ENCODE results near the gene IRF1. TPM values are rescaled to one million over a fixed set of nuclear protein-coding genes. Genes with fewer than 3 reads are reported as not detected.

Gene IRF1
- total and polyA plus RNA-seq, 2 of the 8 experiments (the other 6 are each of a cell fraction or from before 2014, with no cell fraction given): 4.0 to 8.5 TPM

DNA sequence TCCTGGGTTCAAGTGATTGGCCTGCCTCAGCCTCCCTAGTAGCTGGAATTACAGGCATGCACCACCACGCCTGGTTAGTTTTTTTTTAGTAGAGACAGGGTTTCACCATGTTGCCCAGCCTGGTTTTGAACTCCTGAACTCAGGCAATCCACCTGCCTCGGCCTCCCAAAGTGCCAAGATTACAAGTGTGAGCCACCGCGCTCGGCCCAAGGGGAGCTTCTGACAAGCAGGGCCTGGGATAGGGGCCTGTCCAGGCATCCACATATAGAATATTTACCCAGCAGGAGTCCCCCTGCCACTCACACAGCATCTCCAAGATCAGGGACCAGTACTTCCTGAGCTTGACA, 10.1 kb downstream of the IRF1 start:
- H3K79me2 ChIP-seq (ENCODE audit: control insufficient read depth in 1 of 2, insufficient read depth in 2 of 2, low read length in 2 of 2): no peaks in the 10 kb centered on the region
- no peak overlapping the region for H3K27ac ChIP-seq (ENCODE audit: low read depth, low read length)
- no peaks in the 10 kb centered on the region for H3K27me3 ChIP-seq (replicated peaks in 1 of 4; ENCODE audit: control insufficient read depth in 3 of 4, extremely low read depth in 1 of 4, insufficient read depth in 3 of 4, low read length in 3 of 4)
- H3K36me3 ChIP-seq (ENCODE audit: control insufficient read depth in 2 of 4, insufficient read depth in 4 of 4, low read length in 3 of 4): peaks cover 3 to 10% (median 6%) of the 10 kb centered on the region in 4 experiments; a peak in 5 of 8 replicates
- no peaks in the 10 kb centered on the region; a peak in 1 of 7 replicates for H3K4me1 ChIP-seq (replicated peaks in 1 of 4; ENCODE audit: control insufficient read depth in 3 of 4, insufficient read depth in 4 of 4, low read length in 3 of 4)
- H2BK15ac ChIP-seq (ENCODE audit: low read length): no peak overlapping the region
- no peak overlapping the region for H3K14ac ChIP-seq (ENCODE audit: insufficient read length)
- 97% methylated on average over 5 of the region's 5 CpGs; no CpG with 5 or more reads in 1 of the 2 experiments for WGBS, 2 experiments (ENCODE audit: extremely low coverage in 1 of 2, insufficient coverage in 1 of 2, insufficient read length in 1 of 2, insufficient replicate concordance in 2 of 2, low coverage in 1 of 2, low lambda C conversion rate in 2 of 2, missing lambda C conversion rate in 1 of 2)
- no peak overlapping the region for H4K8ac ChIP-seq (ENCODE audit: extremely low read depth, insufficient read depth, low read length)
- H4K20me1 ChIP-seq (replicated peaks in 1 of 2; ENCODE audit: control insufficient read depth in 1 of 2, insufficient read depth in 2 of 2, low read length in 2 of 2): no peaks in the 10 kb centered on the region
- H3K23me2 ChIP-seq (ENCODE audit: low read depth, low read length): no peaks in the 10 kb centered on the region
- no peak overlapping the region for H3K4ac ChIP-seq (replicated peaks; ENCODE audit: insufficient read length, low read depth, low read length)
- H2AFZ ChIP-seq (ENCODE audit: low read length): no peak overlapping the region
- H3K9me3 ChIP-seq (ENCODE audit: insufficient read depth in 2 of 2, low read depth in 1 of 2, low read length in 1 of 2): no peaks in the 10 kb centered on the region
- H3K4me3 ChIP-seq (ENCODE audit: extremely low read depth in 1 of 4, insufficient read depth in 2 of 4, low read depth in 3 of 4, low read length in 4 of 4): no peak overlapping the region
- ChIA-PET CTCF (ENCODE audit: partially characterized antibody) (interaction anchor here (0.6 to 9.6 kb wide), 13 partner anchors 9 to 242 kb away, joined by 3 to 77 read pairs (median 5); partner anchors contain the start of gene IRF1), POLR2A (ENCODE audit: partially characterized antibody) (interaction anchor here (1.0 to 4.6 kb wide), 4 partner anchors 9 to 55 kb away, joined by 3 to 42 read pairs (median 8); partner anchors contain the start of gene IRF1)
- no peak overlapping the region for H2BK5ac ChIP-seq (ENCODE audit: low read depth, low read length)
- H2BK20ac ChIP-seq (ENCODE audit: low read length): no peak overlapping the region
- H2BK12ac ChIP-seq (ENCODE audit: low read depth, low read length): no peak overlapping the region
- FAIRE-seq (no peak), DNase-seq (ENCODE audit: low read depth in 1 of 2, low spot score in 2 of 2) (no peak)
- TF ChIP-seq BACH1 (IDR thresholded peaks at IDR 0.05; ENCODE audit: low read length) (no peak), ZNF274 (IDR thresholded peaks at IDR 0.05; ENCODE audit: borderline replicate concordance, extremely low read depth, low read length) (no peak), YY1 (IDR thresholded peaks at IDR 0.05; ENCODE audit: low read depth, low read length) (no peak), RBBP5 (IDR thresholded peaks at IDR 0.05; ENCODE audit: borderline replicate concordance, low read depth, low read length) (no peak), GTF2F1 (IDR thresholded peaks at IDR 0.05; ENCODE audit: borderline replicate concordance, low read depth, low read length) (no peak), RXRA (IDR thresholded peaks at IDR 0.05; ENCODE audit: insufficient read depth, low read depth, low read length) (no peak), USF2 (IDR thresholded peaks at IDR 0.05; ENCODE audit: low read length) (no peak), SIRT6 (IDR thresholded peaks at IDR 0.05; ENCODE audit: low read length) (no peak), SIX5 (IDR thresholded peaks at IDR 0.05; ENCODE audit: low read depth, low read length) (no peak)
- TF ChIP-seq, protein P1, sequence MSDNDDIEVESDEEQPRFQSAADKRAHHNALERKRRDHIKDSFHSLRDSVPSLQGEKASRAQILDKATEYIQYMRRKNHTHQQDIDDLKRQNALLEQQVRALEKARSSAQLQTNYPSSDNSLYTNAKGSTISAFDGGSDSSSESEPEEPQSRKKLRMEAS (IDR thresholded peaks at IDR 0.05): no peak
- no peak overlapping the region for H3K56ac ChIP-seq (replicated peaks; ENCODE audit: insufficient read length, low read depth, low read length)
- no peak overlapping the region for H3K9ac ChIP-seq (replicated peaks in 1 of 4; ENCODE audit: extremely low read depth in 1 of 4, low read depth in 3 of 4, low read length in 3 of 4)
- H4K5ac ChIP-seq (ENCODE audit: insufficient read length, low read depth, low read length): no peak overlapping the region
- no peak overlapping the region for H3K4me2 ChIP-seq (ENCODE audit: insufficient read depth in 1 of 2, low read depth in 2 of 2, low read length in 2 of 2)
- H3K79me1 ChIP-seq (ENCODE audit: low read depth, low read length): no peaks in the 10 kb centered on the region
- H3K18ac ChIP-seq (ENCODE audit: extremely low read depth, low read length): no peak overlapping the region
- H3K23ac ChIP-seq (ENCODE audit: insufficient read length): no peak overlapping the region
- no peak overlapping the region for H4K91ac ChIP-seq (replicated peaks; ENCODE audit: insufficient read length, low read length)
- H2BK120ac ChIP-seq (replicated peaks; ENCODE audit: low read depth, low read length): no peak overlapping the region
- H2AK5ac ChIP-seq (ENCODE audit: low read depth, low read length): no peak overlapping the region

All from H1 (cell line).